ENCODE data around the gene ADAMTS12.

DNA sequence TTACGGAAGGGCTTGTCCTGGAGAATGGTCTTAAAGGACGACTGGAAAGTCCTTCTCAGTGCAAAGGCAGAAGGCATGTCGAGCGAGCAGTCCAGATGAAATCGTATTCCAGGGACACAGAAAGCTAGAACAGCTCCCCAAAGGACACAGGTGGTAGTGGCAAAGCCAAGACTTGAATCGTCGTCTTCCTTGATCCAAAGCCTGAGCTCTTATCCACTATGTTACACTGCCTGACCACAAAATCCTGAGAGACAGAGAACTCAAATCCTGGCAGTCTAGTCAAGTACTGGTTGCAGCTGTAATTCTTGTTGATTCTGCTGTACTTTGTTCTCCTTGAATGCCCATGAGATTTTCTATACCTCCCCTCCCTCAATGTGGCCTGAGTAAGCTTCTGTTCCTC, 252.3 kb downstream of the ADAMTS12 start:
- TF ChIP-seq POLR2AphosphoS5 (IDR thresholded peaks at IDR 0.05; ENCODE audit: low read depth, low read length) (no peak), POLR2A (IDR thresholded peaks at IDR 0.05; ENCODE audit: low read depth, low read length) (no peak), TAF1 (IDR thresholded peaks at IDR 0.05; ENCODE audit: low read depth, low read length) (no peak), PAX5 (IDR thresholded peaks at IDR 0.05; ENCODE audit: insufficient read depth, low read length, severe bottlenecking) (no peak), POU2F2 (IDR thresholded peaks at IDR 0.05; ENCODE audit: low read depth, low read length) (no peak), SPI1 (IDR thresholded peaks at IDR 0.05; ENCODE audit: low read depth, low read length) (no peak)
